ENCODE results near the gene CEP85L. TPM values are rescaled to one million over a fixed set of nuclear protein-coding genes. Genes with fewer than 3 reads are reported as not detected.

CEP85L gene
- total RNA-seq, 1 donor from 2014 or later, result 19.3 TPM

DNA sequence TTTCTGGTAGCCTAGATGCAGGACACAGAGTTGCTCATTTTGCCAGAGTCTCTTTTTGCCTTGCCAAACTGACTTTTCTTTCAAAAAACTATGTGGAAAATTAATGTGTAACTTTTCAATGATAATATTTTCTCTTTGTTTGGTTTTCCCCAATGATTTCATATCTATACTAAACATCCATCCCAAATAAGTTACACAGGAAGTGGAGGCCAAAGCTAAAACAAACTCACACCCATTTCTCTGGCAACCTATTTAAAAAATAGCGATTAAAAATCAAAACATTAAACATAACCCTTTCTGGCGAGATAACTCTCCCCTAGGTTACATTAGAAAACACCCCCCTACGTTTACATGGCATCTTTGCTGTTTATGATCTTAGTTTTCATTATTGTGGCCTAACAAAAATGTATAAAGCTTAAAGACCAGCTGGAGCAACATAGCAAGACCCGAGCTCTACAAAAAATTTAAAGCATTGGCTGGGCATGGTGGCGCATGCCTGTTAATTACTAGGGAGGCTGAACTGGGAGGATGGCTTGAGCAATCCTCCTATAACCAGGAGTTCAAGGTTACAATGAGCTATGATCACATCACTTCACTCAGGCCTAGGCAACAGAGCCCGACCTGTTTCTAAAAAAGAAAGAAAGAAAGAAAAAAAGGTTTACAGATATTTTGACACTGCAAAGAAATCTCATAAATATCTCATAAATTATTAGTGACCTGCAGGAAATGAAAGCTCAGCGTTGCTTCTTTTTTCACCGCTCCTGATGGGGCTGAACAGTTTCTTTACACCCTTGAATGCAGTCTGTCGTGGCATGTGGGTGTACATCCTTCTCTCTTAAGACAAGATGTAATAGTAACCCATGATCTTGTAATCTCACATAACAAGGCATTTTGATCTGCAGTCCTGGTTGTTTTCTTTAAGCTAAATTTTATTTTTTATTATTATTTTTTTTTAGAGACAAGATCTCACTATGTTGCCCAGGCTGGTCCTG is 32.8 kb upstream of the CEP85L start:
- H3K4me1 ChIP-seq (ENCODE audit: insufficient read depth, low read length), result peaks cover 5% of the 10 kb centered on the region
- H3K9me3 Mint-ChIP-seq (ENCODE audit: unreplicated experiment), result no peaks in the 10 kb centered on the region
- peaks cover 9% of the 10 kb centered on the region for H3K79me2 ChIP-seq (ENCODE audit: insufficient read depth, low read length)
- no peaks in the 10 kb centered on the region for H3K36me3 Mint-ChIP-seq (ENCODE audit: low read depth, unreplicated experiment)
- no peak overlapping the region for H3K9ac ChIP-seq (ENCODE audit: low read length)
- no peak overlapping the region for H3K27ac ChIP-seq (ENCODE audit: low read depth, low read length)
- no peaks in the 10 kb centered on the region for H3K9me3 ChIP-seq (ENCODE audit: insufficient read depth, low read depth, low read length)
- no peak for FAIRE-seq
- DNase-seq (ENCODE audit: low read depth), result no peak
- peaks cover 9% of the 10 kb centered on the region for H3K4me1 Mint-ChIP-seq (ENCODE audit: low read depth, unreplicated experiment)
- H3K36me3 ChIP-seq (ENCODE audit: insufficient read depth, low read length), result no peaks in the 10 kb centered on the region
- H3K27ac Mint-ChIP-seq (ENCODE audit: unreplicated experiment), result no peak overlapping the region
- H3K4me2 ChIP-seq (ENCODE audit: low read length), result no peak overlapping the region
- no peak overlapping the region for H2AFZ ChIP-seq (ENCODE audit: low read depth, low read length)
- TF ChIP-seq EZH2 (IDR thresholded peaks at IDR 0.05; ENCODE audit: insufficient read depth, low read length), result no peak
- TF ChIP-seq, protein P1, sequence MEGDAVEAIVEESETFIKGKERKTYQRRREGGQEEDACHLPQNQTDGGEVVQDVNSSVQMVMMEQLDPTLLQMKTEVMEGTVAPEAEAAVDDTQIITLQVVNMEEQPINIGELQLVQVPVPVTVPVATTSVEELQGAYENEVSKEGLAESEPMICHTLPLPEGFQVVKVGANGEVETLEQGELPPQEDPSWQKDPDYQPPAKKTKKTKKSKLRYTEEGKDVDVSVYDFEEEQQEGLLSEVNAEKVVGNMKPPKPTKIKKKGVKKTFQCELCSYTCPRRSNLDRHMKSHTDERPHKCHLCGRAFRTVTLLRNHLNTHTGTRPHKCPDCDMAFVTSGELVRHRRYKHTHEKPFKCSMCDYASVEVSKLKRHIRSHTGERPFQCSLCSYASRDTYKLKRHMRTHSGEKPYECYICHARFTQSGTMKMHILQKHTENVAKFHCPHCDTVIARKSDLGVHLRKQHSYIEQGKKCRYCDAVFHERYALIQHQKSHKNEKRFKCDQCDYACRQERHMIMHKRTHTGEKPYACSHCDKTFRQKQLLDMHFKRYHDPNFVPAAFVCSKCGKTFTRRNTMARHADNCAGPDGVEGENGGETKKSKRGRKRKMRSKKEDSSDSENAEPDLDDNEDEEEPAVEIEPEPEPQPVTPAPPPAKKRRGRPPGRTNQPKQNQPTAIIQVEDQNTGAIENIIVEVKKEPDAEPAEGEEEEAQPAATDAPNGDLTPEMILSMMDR (IDR thresholded peaks at IDR 0.05; ENCODE audit: insufficient read depth, low read depth, low read length), result no peak
- no peaks in the 10 kb centered on the region for H3K27me3 Mint-ChIP-seq (ENCODE audit: low read depth, unreplicated experiment)
- no peak overlapping the region for H3K4me3 ChIP-seq (ENCODE audit: insufficient read depth, low read depth, low read length)
- peaks cover 4% of the 10 kb centered on the region for H4K20me1 ChIP-seq (ENCODE audit: insufficient read depth, low read length)
- no peaks in the 10 kb centered on the region for H3K27me3 ChIP-seq (ENCODE audit: insufficient read depth, low read length)
- no peak overlapping the region for H3K4me3 Mint-ChIP-seq (ENCODE audit: unreplicated experiment)

DNA sequence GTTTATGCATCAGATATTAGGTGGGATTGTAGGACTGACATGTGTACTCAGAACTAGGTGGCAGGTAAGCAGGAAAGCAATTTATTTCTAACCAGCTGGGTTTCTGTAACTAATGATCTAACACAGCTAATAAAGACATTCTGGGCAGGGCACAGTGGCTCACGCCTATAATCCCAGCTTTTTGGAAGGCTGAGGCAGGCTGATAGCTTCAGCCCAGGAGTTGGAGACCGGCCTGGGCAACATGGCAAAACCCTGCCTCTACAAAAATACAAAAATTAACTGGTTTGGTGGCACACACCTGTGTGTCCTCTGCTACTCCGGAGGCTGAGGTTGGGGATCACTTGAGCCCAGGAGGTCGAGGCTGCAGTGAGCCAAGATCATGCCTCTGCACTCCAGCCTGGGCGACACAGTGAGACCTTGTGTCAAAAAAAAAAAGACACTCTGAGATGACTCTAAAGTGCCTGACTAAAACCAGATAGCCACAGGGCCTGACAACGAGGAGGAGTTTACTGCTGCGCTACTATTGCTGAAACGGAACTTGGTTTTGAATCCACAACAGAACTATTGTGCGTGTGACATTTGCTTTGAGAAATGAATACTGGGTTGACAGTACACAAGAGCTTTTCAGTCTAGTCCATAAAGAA is 29.2 kb upstream of the CEP85L start:
- Histone ChIP-seq H3K4me1 (ENCODE audit: insufficient read depth, low read length) (peaks cover 6% of the 10 kb centered on the region), H2AFZ (ENCODE audit: low read depth, low read length) (no peak overlapping the region), H3K9me3 (ENCODE audit: insufficient read depth, low read depth, low read length) (no peaks in the 10 kb centered on the region), H3K27me3 (ENCODE audit: insufficient read depth, low read length) (no peaks in the 10 kb centered on the region), H3K9ac (ENCODE audit: low read length) (no peak overlapping the region), H3K79me2 (ENCODE audit: insufficient read depth, low read length) (peaks cover 4% of the 10 kb centered on the region), H3K27ac (ENCODE audit: low read depth, low read length) (no peak overlapping the region), H4K20me1 (ENCODE audit: insufficient read depth, low read length) (peaks cover 1% of the 10 kb centered on the region), H3K36me3 (ENCODE audit: insufficient read depth, low read length) (no peaks in the 10 kb centered on the region), H3K4me3 (ENCODE audit: insufficient read depth, low read depth, low read length) (no peak overlapping the region), H3K4me2 (ENCODE audit: low read length) (no peak overlapping the region)
- Mint-ChIP-seq H3K4me3 (ENCODE audit: unreplicated experiment) (no peak overlapping the region), H3K36me3 (ENCODE audit: low read depth, unreplicated experiment) (no peaks in the 10 kb centered on the region), H3K9me3 (ENCODE audit: unreplicated experiment) (no peaks in the 10 kb centered on the region), H3K27ac (ENCODE audit: unreplicated experiment) (no peak overlapping the region), H3K27me3 (ENCODE audit: low read depth, unreplicated experiment) (no peaks in the 10 kb centered on the region), H3K4me1 (ENCODE audit: low read depth, unreplicated experiment) (peaks cover 11% of the 10 kb centered on the region)
- no peak for TF ChIP-seq EZH2 (IDR thresholded peaks at IDR 0.05; ENCODE audit: insufficient read depth, low read length)
- TF ChIP-seq, protein P1 (IDR thresholded peaks at IDR 0.05; ENCODE audit: insufficient read depth, low read depth, low read length), result no peak
- no peak for FAIRE-seq
- DNase-seq (ENCODE audit: low read depth), result no peak
